Measurements from ENCODE around the gene C6orf62.

DNA sequence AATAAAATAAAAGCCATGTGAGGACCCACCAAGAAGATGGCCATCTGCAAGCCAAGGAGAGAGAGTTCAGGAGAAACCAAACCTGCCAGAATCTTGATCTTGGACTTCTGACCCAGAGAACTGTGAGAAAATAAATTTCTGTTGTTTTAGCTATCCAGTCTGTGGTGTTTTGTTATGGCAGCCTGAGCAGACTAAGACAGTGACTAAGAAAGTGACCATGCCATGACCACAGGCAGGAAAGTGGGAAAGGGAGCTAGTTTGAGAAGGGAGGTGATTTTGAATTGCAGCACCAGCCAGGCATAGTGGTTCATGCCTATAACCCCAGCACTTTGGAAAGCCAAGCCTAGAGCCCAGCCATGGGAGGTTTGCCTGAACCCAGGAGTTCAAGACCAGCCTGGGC is 21.9 kb upstream of the C6orf62 start:
- TF ChIP-seq, protein P1, sequence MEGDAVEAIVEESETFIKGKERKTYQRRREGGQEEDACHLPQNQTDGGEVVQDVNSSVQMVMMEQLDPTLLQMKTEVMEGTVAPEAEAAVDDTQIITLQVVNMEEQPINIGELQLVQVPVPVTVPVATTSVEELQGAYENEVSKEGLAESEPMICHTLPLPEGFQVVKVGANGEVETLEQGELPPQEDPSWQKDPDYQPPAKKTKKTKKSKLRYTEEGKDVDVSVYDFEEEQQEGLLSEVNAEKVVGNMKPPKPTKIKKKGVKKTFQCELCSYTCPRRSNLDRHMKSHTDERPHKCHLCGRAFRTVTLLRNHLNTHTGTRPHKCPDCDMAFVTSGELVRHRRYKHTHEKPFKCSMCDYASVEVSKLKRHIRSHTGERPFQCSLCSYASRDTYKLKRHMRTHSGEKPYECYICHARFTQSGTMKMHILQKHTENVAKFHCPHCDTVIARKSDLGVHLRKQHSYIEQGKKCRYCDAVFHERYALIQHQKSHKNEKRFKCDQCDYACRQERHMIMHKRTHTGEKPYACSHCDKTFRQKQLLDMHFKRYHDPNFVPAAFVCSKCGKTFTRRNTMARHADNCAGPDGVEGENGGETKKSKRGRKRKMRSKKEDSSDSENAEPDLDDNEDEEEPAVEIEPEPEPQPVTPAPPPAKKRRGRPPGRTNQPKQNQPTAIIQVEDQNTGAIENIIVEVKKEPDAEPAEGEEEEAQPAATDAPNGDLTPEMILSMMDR (IDR thresholded peaks at IDR 0.05; ENCODE audit: poor library complexity), result no peak
- TF ChIP-seq EZH2phosphoT487 (IDR thresholded peaks at IDR 0.05; ENCODE audit: low read depth, severe bottlenecking, unreplicated experiment), result no peak
